ENCODE measurements around the gene SELPLG.

DNA sequence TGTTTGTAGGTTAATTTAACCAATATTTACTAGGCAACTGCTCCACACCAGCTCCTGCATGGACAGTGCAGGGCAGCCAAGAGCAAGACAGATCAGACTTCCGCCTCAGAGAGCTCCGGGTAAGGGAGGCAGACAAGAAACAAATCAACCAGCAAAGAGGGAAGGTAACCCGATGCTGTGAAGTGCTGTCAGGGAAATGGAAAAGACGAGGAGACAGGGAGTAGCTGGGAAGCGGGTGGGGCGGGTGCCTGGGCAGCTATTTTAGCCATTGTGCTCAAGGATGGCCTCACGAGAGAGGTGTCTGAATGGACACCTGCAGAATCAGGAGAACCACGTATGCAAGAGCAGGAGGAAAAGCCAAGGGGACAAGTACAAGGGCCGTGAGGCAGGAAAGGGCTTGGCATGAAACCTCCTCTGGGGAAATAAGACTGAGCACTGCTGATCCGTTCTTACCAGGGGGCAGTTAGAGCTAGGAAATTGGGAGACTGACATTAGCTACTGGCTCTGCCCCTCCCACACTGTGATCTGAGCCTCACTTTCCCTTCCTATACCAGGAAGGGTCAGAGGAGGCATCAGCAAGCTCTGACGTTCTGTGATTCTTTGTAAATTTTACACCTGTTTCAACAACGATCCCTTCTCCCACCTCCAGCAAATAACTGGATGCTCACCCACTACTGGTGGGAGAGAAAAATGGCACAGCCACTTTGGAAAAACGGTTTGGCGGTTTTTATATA, 29.3 kb downstream of the SELPLG start:
- TF ChIP-seq EZH2 (IDR thresholded peaks at IDR 0.05; ENCODE audit: borderline replicate concordance, low read depth, low read length, poor library complexity, severe bottlenecking), result no peak
- TF ChIP-seq, protein P1, sequence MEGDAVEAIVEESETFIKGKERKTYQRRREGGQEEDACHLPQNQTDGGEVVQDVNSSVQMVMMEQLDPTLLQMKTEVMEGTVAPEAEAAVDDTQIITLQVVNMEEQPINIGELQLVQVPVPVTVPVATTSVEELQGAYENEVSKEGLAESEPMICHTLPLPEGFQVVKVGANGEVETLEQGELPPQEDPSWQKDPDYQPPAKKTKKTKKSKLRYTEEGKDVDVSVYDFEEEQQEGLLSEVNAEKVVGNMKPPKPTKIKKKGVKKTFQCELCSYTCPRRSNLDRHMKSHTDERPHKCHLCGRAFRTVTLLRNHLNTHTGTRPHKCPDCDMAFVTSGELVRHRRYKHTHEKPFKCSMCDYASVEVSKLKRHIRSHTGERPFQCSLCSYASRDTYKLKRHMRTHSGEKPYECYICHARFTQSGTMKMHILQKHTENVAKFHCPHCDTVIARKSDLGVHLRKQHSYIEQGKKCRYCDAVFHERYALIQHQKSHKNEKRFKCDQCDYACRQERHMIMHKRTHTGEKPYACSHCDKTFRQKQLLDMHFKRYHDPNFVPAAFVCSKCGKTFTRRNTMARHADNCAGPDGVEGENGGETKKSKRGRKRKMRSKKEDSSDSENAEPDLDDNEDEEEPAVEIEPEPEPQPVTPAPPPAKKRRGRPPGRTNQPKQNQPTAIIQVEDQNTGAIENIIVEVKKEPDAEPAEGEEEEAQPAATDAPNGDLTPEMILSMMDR (conservative IDR thresholded peaks at IDR 0.05; ENCODE audit: low read depth, low read length), result no peak

Measured in A673 (cell line).